CD14-positive monocyte (primary cell): ENCODE results near the gene IMMP1L. TPM values are rescaled to one million over a fixed set of nuclear protein-coding genes. Genes with fewer than 3 reads are reported as not detected.

Experiments
- DNase-seq, 3 donors: peaks; one replicate each; pipeline ENCODE4 v3.0.0-alpha.2; 2011 to 2022
- H2AFZ ChIP-seq: 2 replicates; pipeline ENCODE4 v1.6.0; 2012; ENCODE audit warnings: mild to moderate bottlenecking, low read depth, low read length, inconsistent platforms; ENCODE audit not compliant: insufficient read depth, poor library complexity, severe bottlenecking
- H3K27ac ChIP-seq, 2 donors: 1 replicate in 1 of 2; 2 replicates in 1 of 2; pipeline ENCODE4 v1.5.1; 2012 to 2013; ENCODE audit warnings: low read length in 2 of 2, control low read depth in 1 of 2, inconsistent platforms in 1 of 2, low read depth in 1 of 2, mild to moderate bottlenecking in 1 of 2
- H3K27me3 ChIP-seq, 2 donors: one replicate each; pipeline versions ENCODE4 v1.6.0 to v1.6.1; 2011 to 2013; ENCODE audit warnings: low read length in 2 of 2; ENCODE audit not compliant: control insufficient read depth in 2 of 2, insufficient read depth in 2 of 2
- H3K36me3 ChIP-seq, 2 donors: replicated peaks in 1 of 2; 1 replicate in 1 of 2; 2 replicates in 1 of 2; pipeline versions ENCODE4 v1.5.1 to v1.6.1; 2012 to 2013; ENCODE audit warnings: low read length in 2 of 2, control low read depth in 1 of 2, inconsistent platforms in 1 of 2, mild to moderate bottlenecking in 1 of 2; ENCODE audit not compliant: insufficient read depth in 2 of 2, control insufficient read depth in 1 of 2
- H3K4me1 ChIP-seq, 2 donors: 1 replicate in 1 of 2; 2 replicates in 1 of 2; pipeline versions ENCODE4 v1.5.1 to v1.6.1; 2012 to 2013; ENCODE audit warnings: low read length in 2 of 2, control low read depth in 1 of 2, inconsistent platforms in 1 of 2, mild to moderate bottlenecking in 1 of 2, moderate library complexity in 1 of 2; ENCODE audit not compliant: insufficient read depth in 2 of 2, control insufficient read depth in 1 of 2
- H3K4me2 ChIP-seq: replicated peaks from 2 replicates; pipeline ENCODE3; 2012; ENCODE audit warnings: low read length, moderate library complexity, mild to moderate bottlenecking; ENCODE audit not compliant: poor library complexity, severe bottlenecking; ENCODE audit errors: extremely low read depth
- H3K4me3 ChIP-seq, 3 experiments: fragments of 200-600 bp in 1 of 3; sonication (generic) in 1 of 3; replicated peaks in 1 of 3; 1 replicate in 2 of 3; 2 replicates in 1 of 3; pipeline ENCODE4 v1.5.1; 2011 to 2013; ENCODE audit warnings: low read length in 3 of 3, mild to moderate bottlenecking in 3 of 3, control low read depth in 2 of 3, low read depth in 2 of 3, inconsistent platforms in 1 of 3, moderate library complexity in 1 of 3
- H3K79me2 ChIP-seq: 2 replicates; pipeline ENCODE4 v1.6.0; 2012; ENCODE audit warnings: mild to moderate bottlenecking, control low read depth, inconsistent platforms, low read length, moderate library complexity; ENCODE audit not compliant: insufficient read depth
- H3K9ac ChIP-seq: 2 replicates; pipeline ENCODE4 v1.6.0; 2017; ENCODE audit warnings: low read length, mild to moderate bottlenecking; ENCODE audit not compliant: insufficient read depth, poor library complexity, severe bottlenecking
- H3K9me3 ChIP-seq, 2 donors: replicated peaks in 1 of 2; 1 replicate in 1 of 2; 2 replicates in 1 of 2; pipeline versions ENCODE4 v1.5.1 to v1.6.1; 2012 to 2013; ENCODE audit warnings: low read length in 2 of 2, control low read depth in 1 of 2; ENCODE audit not compliant: control insufficient read depth in 1 of 2, insufficient read depth in 1 of 2
- H4K20me1 ChIP-seq: 2 replicates; pipeline ENCODE4 v1.6.0; 2012; ENCODE audit warnings: mild to moderate bottlenecking, low read length, control low read depth, moderate library complexity; ENCODE audit not compliant: insufficient read depth
- H3K27ac Mint-ChIP-seq, 7 donors: one replicate each; pipeline ENCODE4 v1.8.0; 2020; ENCODE audit warnings: mild to moderate bottlenecking in 7 of 7, mixed read lengths in 7 of 7, moderate library complexity in 6 of 7, inconsistent platforms in 2 of 7
- H3K27me3 Mint-ChIP-seq, 3 donors: one replicate each; pipeline ENCODE4 v1.8.0; 2021 to 2022; ENCODE audit warnings: low read depth in 3 of 3, mild to moderate bottlenecking in 3 of 3, mixed read lengths in 3 of 3, moderate library complexity in 3 of 3, inconsistent platforms in 1 of 3
- H3K36me3 Mint-ChIP-seq, 2 donors: one replicate each; pipeline ENCODE4 v1.8.0; 2020; ENCODE audit warnings: mixed read lengths in 2 of 2, inconsistent platforms in 1 of 2, mild to moderate bottlenecking in 1 of 2
- H3K4me1 Mint-ChIP-seq: one replicate; pipeline ENCODE4 v1.8.0; 2020; ENCODE audit warnings: mild to moderate bottlenecking, mixed read lengths
- H3K4me3 Mint-ChIP-seq, 2 donors: one replicate each; pipeline ENCODE4 v1.8.0; 2020; ENCODE audit warnings: mild to moderate bottlenecking in 2 of 2, mixed read lengths in 2 of 2, moderate library complexity in 1 of 2
- H3K9me3 Mint-ChIP-seq, 7 donors: one replicate each; pipeline ENCODE4 v1.8.0; 2020 to 2022; ENCODE audit warnings: mixed read lengths in 7 of 7, mild to moderate bottlenecking in 6 of 7, moderate library complexity in 6 of 7, inconsistent platforms in 2 of 7
- CTCF ChIP-seq: fragments of 200-600 bp; IDR thresholded peaks from one replicate; pipeline ENCODE4 v1.8.0; 2022; ENCODE audit warnings: antibody characterized with exemption, mild to moderate bottlenecking
- WGBS: methylation state at CpG from one replicate; pipeline ENCODE4 v1.1.5; 2013; ENCODE audit warnings: missing lambda C conversion rate; ENCODE audit not compliant: insufficient coverage; 5-methylcytosine and 5-hydroxymethylcytosine counted together
- intact Hi-C, 2 donors: fragments of 100-400 bp; cut with micrococcal nuclease; formaldehyde crosslinking; loops; one replicate each; pipeline versions ENCODE4 v1.15.0 to v1.15.1; 2023
- polyA plus RNA-seq, 3 donors: library from polyadenylated mRNA; depleted of rRNA in 1 of 3; unstranded in 2 of 3; stranded (reverse) in 1 of 3; fragments of 300-500 nt in 2 of 3; fragments of >200 nt in 1 of 3; fragmentation: Illumina TruSeq in 2 of 3; gene quantifications; 1 replicate in 2 of 3; 2 replicates in 1 of 3; pipeline ENCODE4 v1.2.3, GENCODE V29; 2012 to 2021

Gene IMMP1L
- polyA plus RNA-seq, 3 donors, result 0.53 to 5.0 (median 4.7) TPM

DNA sequence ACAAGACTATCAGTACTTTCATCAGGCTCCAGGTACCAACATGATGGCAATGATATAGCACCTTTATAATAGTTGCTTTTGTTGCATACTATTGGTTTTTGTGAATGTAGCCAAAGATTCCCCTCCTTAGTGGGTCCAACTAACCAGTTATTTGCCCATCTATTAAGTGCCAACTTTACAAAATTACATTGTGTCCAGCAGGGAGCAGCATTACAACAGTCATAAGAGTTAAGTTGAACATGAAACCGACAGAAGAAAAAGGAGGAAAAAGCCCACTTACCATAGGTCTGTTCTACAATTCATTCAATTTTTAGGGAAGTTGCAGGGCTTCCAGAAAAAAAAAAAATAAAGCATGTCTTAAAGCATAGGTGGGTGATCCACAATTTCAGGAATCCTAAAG, 21.6 kb downstream of the IMMP1L start:
- H3K27me3 ChIP-seq, result no peaks in the 10 kb centered on the region
- no peaks in the 10 kb centered on the region for H3K9me3 ChIP-seq
- H3K27me3 Mint-ChIP-seq, result no peaks in the 10 kb centered on the region
- H3K4me1 ChIP-seq, result no peaks in the 10 kb centered on the region
- TF ChIP-seq CTCF, result peak; percentile 33
- no peak overlapping the region for H3K27ac ChIP-seq
- no peaks in the 10 kb centered on the region for H4K20me1 ChIP-seq
- no peak overlapping the region for H3K4me3 Mint-ChIP-seq
- H3K9me3 Mint-ChIP-seq, result no peaks in the 10 kb centered on the region
- intact Hi-C loops, result no loop called here
- WGBS, result no CpG with 5 or more reads among the region's 1 CpG
- H3K36me3 Mint-ChIP-seq, result peaks cover 0 to 3% of the 10 kb centered on the region in 2 donors
- H3K4me3 ChIP-seq, result no peak overlapping the region
- H3K9ac ChIP-seq, result no peak overlapping the region
- H3K79me2 ChIP-seq, result no peaks in the 10 kb centered on the region
- peak in 2 of 3 donors; percentile 0 to 9 for DNase-seq
- H3K4me2 ChIP-seq, result no peak overlapping the region
- H2AFZ ChIP-seq, result no peak overlapping the region
- H3K4me1 Mint-ChIP-seq, result no peaks in the 10 kb centered on the region
- H3K36me3 ChIP-seq, result no peaks in the 10 kb centered on the region
- H3K27ac Mint-ChIP-seq, result no peak overlapping the region

- Mint-ChIP-seq H3K4me3 (no peak overlapping the region), H3K4me1 (no peaks in the 10 kb centered on the region), H3K27me3 (no peaks in the 10 kb centered on the region), H3K36me3 (peaks cover 0 to 2% of the 10 kb centered on the region in 2 donors), H3K9me3 (no peaks in the 10 kb centered on the region), H3K27ac (no peak overlapping the region)
- Histone ChIP-seq H3K9ac (no peak overlapping the region), H3K4me3 (no peak overlapping the region), H2AFZ (no peak overlapping the region), H3K36me3 (no peaks in the 10 kb centered on the region), H3K27ac (no peak overlapping the region), H3K4me2 (no peak overlapping the region), H3K4me1 (no peaks in the 10 kb centered on the region), H4K20me1 (no peaks in the 10 kb centered on the region), H3K79me2 (no peaks in the 10 kb centered on the region), H3K27me3 (no peaks in the 10 kb centered on the region), H3K9me3 (no peaks in the 10 kb centered on the region)
- intact Hi-C loops, result no loop called here
- no peak for TF ChIP-seq CTCF
- no CpG with 5 or more reads among the region's 4 CpGs for WGBS
- no peak for DNase-seq
These were observed 24.9 kb downstream of the IMMP1L start for GRCh38 chr11:31484497-31484896.
